SK-N-SH (cell line): ENCODE results near the gene PHAX. TPM values are rescaled to one million over a fixed set of nuclear protein-coding genes. Genes with fewer than 3 reads are reported as not detected.

Experiments
- CTCF ChIA-PET: fragments of 300-600, 350-600 bp; formaldehyde crosslinking; extraction: SDS; loops from one replicate; lab custom pipeline; 2021; lab: Yijun Ruan, JAX
- POLR2A ChIA-PET: fragments of 350-600 bp; sonication (Branson Sonifier 250); formaldehyde crosslinking; extraction: SDS; loops from one replicate; lab custom pipeline; 2020; ENCODE audit warnings: antibody characterized with exemption, inconsistent platforms; lab: Yijun Ruan, JAX
- DNase-seq: peaks from one replicate; pipeline ENCODE4 v3.0.0; 2012
- H2AFZ ChIP-seq: fragments of 200-600 bp; sonication (generic); 2 replicates; pipeline ENCODE4 v1.8.1; 2016; ENCODE audit warnings: antibody characterized with exemption, mild to moderate bottlenecking, low read depth
- H3F3A ChIP-seq: fragments of 200-600 bp; sonication (generic); replicated peaks from 2 replicates; pipeline ENCODE3; 2016; ENCODE audit warnings: antibody characterized with exemption, mild to moderate bottlenecking; ENCODE audit not compliant: insufficient read depth
- H3K27ac ChIP-seq, 2 experiments: fragments of 200-500 bp in 1 of 2; fragments of 200-600 bp in 1 of 2; sonication (Bioruptor generic) in 1 of 2; sonication (generic), shearing (Covaris generic) in 1 of 2; 2 replicates each; pipeline versions ENCODE4 v1.5.1 to v1.6.1; 2014 to 2016; ENCODE audit warnings: low read depth in 2 of 2, inconsistent platforms in 1 of 2, low read length in 1 of 2, mild to moderate bottlenecking in 1 of 2, mixed read lengths in 1 of 2
- H3K27me3 ChIP-seq: fragments of 200-600 bp; sonication (generic), shearing (Covaris generic); 2 replicates; pipeline ENCODE4 v1.6.1; 2016; ENCODE audit warnings: mixed run types; ENCODE audit not compliant: insufficient read depth
- H3K36me3 ChIP-seq, 2 experiments: fragments of 200-500 bp in 1 of 2; fragments of 200-600 bp in 1 of 2; sonication (Bioruptor generic) in 1 of 2; sonication (generic) in 1 of 2; replicated peaks in 1 of 2; 2 replicates each; pipeline versions ENCODE3 to v1.5.1; 2014 to 2016; ENCODE audit warnings: low read length in 1 of 2, mild to moderate bottlenecking in 1 of 2; ENCODE audit not compliant: insufficient read depth in 2 of 2, control insufficient read depth in 1 of 2
- H3K4me1 ChIP-seq, 2 experiments: fragments of 200-500 bp in 1 of 2; fragments of 200-600 bp in 1 of 2; sonication (Bioruptor generic) in 1 of 2; sonication (generic), shearing (Covaris generic) in 1 of 2; 2 replicates each; pipeline versions ENCODE4 v1.5.1 to v1.6.1; 2014 to 2016; ENCODE audit warnings: low read depth in 1 of 2, low read length in 1 of 2, mixed run types in 1 of 2; ENCODE audit not compliant: insufficient read depth in 2 of 2, control insufficient read depth in 1 of 2
- H3K4me2 ChIP-seq: fragments of 200-600 bp; sonication (generic), shearing (Covaris generic); 2 replicates; pipeline ENCODE4 v1.6.1; 2017; ENCODE audit warnings: mixed run types
- H3K4me3 ChIP-seq, 2 experiments: fragments of 200-500 bp in 1 of 2; fragments of 200-600 bp in 1 of 2; sonication (Bioruptor generic) in 1 of 2; sonication (generic), shearing (Covaris generic) in 1 of 2; 2 replicates each; pipeline versions ENCODE4 v1.5.1 to v1.8.1; 2014 to 2016; ENCODE audit warnings: low read depth in 2 of 2, inconsistent platforms in 1 of 2, low read length in 1 of 2, mild to moderate bottlenecking in 1 of 2, mixed read lengths in 1 of 2, moderate library complexity in 1 of 2
- H3K79me2 ChIP-seq: fragments of 200-600 bp; sonication (generic); 2 replicates; pipeline ENCODE4 v1.8.1; 2017; ENCODE audit warnings: mild to moderate bottlenecking; ENCODE audit not compliant: insufficient read depth
- H3K9ac ChIP-seq: fragments of 200-600 bp; sonication (generic); 2 replicates; pipeline ENCODE4 v1.6.1; 2017; ENCODE audit warnings: mixed run types
- H3K9me2 ChIP-seq: fragments of 200-600 bp; sonication (generic); 2 replicates; pipeline ENCODE4 v1.6.1; 2017; ENCODE audit warnings: mixed run types
- H3K9me3 ChIP-seq: fragments of 200-600 bp; sonication (generic); 2 replicates; pipeline ENCODE4 v1.6.1; 2017; ENCODE audit warnings: mixed run types, mild to moderate bottlenecking, moderate library complexity
- H4K20me1 ChIP-seq: fragments of 200-600 bp; sonication (generic); 2 replicates; pipeline ENCODE4 v1.6.1; 2017; ENCODE audit warnings: mild to moderate bottlenecking, mixed run types; ENCODE audit not compliant: insufficient read depth
- CHD2 ChIP-seq: fragments of 150-350 bp; IDR thresholded peaks from 2 replicates; pipeline ENCODE4 v1.6.1; 2018; ENCODE audit warnings: low read length; ENCODE audit not compliant: partially characterized antibody
- EP300 ChIP-seq, 2 experiments: IDR thresholded peaks; 2 replicates each; pipeline versions ENCODE4 v1.4.0 to v1.6.1; 2012; ENCODE audit warnings: borderline replicate concordance in 1 of 2, low read depth in 1 of 2, low read length in 1 of 2
- EZH2phosphoT487 ChIP-seq: fragments of 200-600 bp; sonication (generic); IDR thresholded peaks from 2 replicates; pipeline ENCODE4 v1.6.1; 2017; ENCODE audit warnings: low read depth, mixed run types, mild to moderate bottlenecking, antibody characterized with exemption, moderate library complexity, borderline replicate concordance
- FOXJ3 ChIP-seq: sonication (generic); formaldehyde crosslinking; IDR thresholded peaks from 2 replicates; pipeline ENCODE4 v1.5.1; 2020; ENCODE audit warnings: mild to moderate bottlenecking, missing genetic modification reagents
- GATA2 ChIP-seq: sonication (generic); formaldehyde crosslinking; IDR thresholded peaks from 2 replicates; pipeline ENCODE4 v1.5.0; 2020; ENCODE audit warnings: mild to moderate bottlenecking, missing genetic modification reagents
- JUND ChIP-seq: IDR thresholded peaks from 2 replicates; pipeline ENCODE4 v1.4.0; 2012
- POLR2AphosphoS5 ChIP-seq: IDR thresholded peaks from 2 replicates; pipeline ENCODE4 v1.6.1; 2012; ENCODE audit warnings: low read depth, low read length
- RCOR1 ChIP-seq: fragments of 150-350 bp; IDR thresholded peaks from 2 replicates; pipeline ENCODE4 v1.6.1; 2017; ENCODE audit warnings: antibody characterized with exemption, low read length
- RFX5 ChIP-seq: IDR thresholded peaks from 2 replicates; pipeline ENCODE4 v1.6.1; 2012; ENCODE audit warnings: mild to moderate bottlenecking, improper control_type of control experiment, low read length
- SIN3A ChIP-seq: IDR thresholded peaks from 2 replicates; pipeline ENCODE4 v1.6.1; 2012; ENCODE audit warnings: low read depth, mild to moderate bottlenecking, low read length, moderate library complexity, borderline replicate concordance
- TEAD4 ChIP-seq: IDR thresholded peaks from 2 replicates; pipeline ENCODE4 v1.4.0; 2012; ENCODE audit warnings: mild to moderate bottlenecking, borderline replicate concordance; ENCODE audit not compliant: insufficient read depth
- WGBS: methylation state at CpG from one replicate; pipeline ENCODE4 v1.1.6; 2017; ENCODE audit warnings: low lambda C conversion rate; 5-methylcytosine and 5-hydroxymethylcytosine counted together
- polyA plus RNA-seq, 3 experiments: library from polyadenylated mRNA; depleted of rRNA; stranded (reverse); fragments of >200 nt; gene quantifications; 2 replicates each; pipeline ENCODE4 v1.2.3, GENCODE V29; 2012
- TF ChIP-seq, protein P1 (sequence below): IDR thresholded peaks from 2 replicates; pipeline ENCODE4 v1.6.1; 2012; ENCODE audit warnings: mild to moderate bottlenecking, low read depth, low read length, moderate library complexity
- TF ChIP-seq, protein P2 (sequence below): IDR thresholded peaks from 2 replicates; pipeline ENCODE4 v1.4.0; 2012; ENCODE audit warnings: low read depth, borderline replicate concordance
- TF ChIP-seq, protein P3 (sequence below): IDR thresholded peaks from 2 replicates; pipeline ENCODE4 v1.4.0; 2012; ENCODE audit warnings: low read depth, borderline replicate concordance
- TF ChIP-seq, protein P4 (sequence below): fragments of 200-600 bp; sonication (generic); IDR thresholded peaks from 2 replicates; pipeline ENCODE4 v1.6.1; 2017; ENCODE audit warnings: antibody characterized with exemption, mild to moderate bottlenecking, moderate library complexity
- TF ChIP-seq, protein P5 (sequence below): IDR thresholded peaks from 2 replicates; pipeline ENCODE4; 2012

PHAX gene
- polyA plus RNA-seq, 1 of the 3 experiments (the other 2 are of a cell fraction): 25.1 TPM

DNA sequence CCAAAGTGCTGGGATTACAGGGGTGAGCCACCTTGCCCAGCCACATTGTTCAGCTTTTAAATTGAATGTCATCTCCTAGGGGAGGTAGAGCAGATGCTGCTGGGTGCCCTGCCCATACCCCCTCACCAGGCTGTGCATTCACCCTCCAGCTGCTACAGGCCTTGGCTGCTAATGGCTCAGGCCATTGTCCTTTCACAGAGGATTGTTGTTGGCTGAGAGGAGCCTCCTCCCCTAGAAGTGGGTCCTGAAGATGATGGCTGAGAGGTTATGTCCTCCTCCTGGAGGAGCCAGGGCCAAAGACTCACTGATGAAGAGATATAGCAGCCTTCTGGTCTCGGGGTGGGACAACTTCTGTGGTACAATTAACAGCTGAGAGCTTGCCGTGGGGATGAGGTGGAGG, 74.6 kb downstream of the PHAX start:
- 96% methylated on average over 2 of the region's 2 CpGs for WGBS
- no peak overlapping the region for H3K4me3 ChIP-seq

DNA sequence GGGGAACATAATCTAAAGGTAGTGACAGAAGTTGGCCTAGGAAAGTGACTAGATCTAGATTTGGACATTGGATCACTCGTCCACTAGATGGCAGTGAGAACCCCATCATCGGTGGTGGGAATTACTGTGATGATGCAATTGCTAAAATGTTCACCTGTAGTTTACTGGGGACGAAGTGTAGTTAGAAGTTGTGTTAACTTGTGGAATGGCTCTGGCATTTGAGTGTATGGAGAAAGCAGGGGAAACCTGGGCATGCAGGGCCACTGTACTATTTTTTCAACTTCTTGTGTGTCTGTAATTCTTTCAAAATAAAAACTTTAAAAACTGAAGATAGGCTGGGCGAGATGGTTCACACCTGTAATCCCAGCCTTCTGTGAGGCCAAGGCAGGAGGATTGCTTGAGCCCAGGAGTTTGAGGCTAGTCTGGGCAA, 75.5 kb downstream of the PHAX start:
- WGBS: 31% methylated on average over 4 of the region's 4 CpGs
- POLR2A ChIA-PET: interaction anchor here (1.4 kb wide), 1 partner anchor 102 kb away, joined by 7 read pairs; no protein-coding TSS in a partner anchor
- no peaks in the 10 kb centered on the region for H3F3A ChIP-seq
- H3K9ac ChIP-seq: no peak overlapping the region
- H3K4me3 ChIP-seq: no peak overlapping the region
- no peaks in the 10 kb centered on the region for H3K79me2 ChIP-seq
- no peak overlapping the region for H3K4me2 ChIP-seq
- CTCF ChIA-PET: interaction anchor here (0.6 to 8.2 kb wide), 34 partner anchors 8 to 817 kb away, joined by 3 to 172 read pairs (median 4); partner anchors contain the start of genes LMNB1 and PHAX
- no peaks in the 10 kb centered on the region for H3K36me3 ChIP-seq
- no peaks in the 10 kb centered on the region for H3K9me2 ChIP-seq
- DNase-seq: peak; percentile 76
- no peaks in the 10 kb centered on the region for H3K27me3 ChIP-seq
- no peaks in the 10 kb centered on the region for H3K9me3 ChIP-seq
- peaks cover 9 to 11% of the 10 kb centered on the region in 2 experiments; a peak in 2 of 4 replicates for H3K4me1 ChIP-seq
- H3K27ac ChIP-seq: no peak overlapping the region
- H2AFZ ChIP-seq: no peak overlapping the region
- H4K20me1 ChIP-seq: no peaks in the 10 kb centered on the region
- no peak for TF ChIP-seq EP300 (IDR thresholded peaks at IDR 0.05; ENCODE audit: borderline replicate concordance in 1 of 2, low read depth in 1 of 2, low read length in 1 of 2)
- TF ChIP-seq GATA2: no peak
- TF ChIP-seq, protein P1, sequence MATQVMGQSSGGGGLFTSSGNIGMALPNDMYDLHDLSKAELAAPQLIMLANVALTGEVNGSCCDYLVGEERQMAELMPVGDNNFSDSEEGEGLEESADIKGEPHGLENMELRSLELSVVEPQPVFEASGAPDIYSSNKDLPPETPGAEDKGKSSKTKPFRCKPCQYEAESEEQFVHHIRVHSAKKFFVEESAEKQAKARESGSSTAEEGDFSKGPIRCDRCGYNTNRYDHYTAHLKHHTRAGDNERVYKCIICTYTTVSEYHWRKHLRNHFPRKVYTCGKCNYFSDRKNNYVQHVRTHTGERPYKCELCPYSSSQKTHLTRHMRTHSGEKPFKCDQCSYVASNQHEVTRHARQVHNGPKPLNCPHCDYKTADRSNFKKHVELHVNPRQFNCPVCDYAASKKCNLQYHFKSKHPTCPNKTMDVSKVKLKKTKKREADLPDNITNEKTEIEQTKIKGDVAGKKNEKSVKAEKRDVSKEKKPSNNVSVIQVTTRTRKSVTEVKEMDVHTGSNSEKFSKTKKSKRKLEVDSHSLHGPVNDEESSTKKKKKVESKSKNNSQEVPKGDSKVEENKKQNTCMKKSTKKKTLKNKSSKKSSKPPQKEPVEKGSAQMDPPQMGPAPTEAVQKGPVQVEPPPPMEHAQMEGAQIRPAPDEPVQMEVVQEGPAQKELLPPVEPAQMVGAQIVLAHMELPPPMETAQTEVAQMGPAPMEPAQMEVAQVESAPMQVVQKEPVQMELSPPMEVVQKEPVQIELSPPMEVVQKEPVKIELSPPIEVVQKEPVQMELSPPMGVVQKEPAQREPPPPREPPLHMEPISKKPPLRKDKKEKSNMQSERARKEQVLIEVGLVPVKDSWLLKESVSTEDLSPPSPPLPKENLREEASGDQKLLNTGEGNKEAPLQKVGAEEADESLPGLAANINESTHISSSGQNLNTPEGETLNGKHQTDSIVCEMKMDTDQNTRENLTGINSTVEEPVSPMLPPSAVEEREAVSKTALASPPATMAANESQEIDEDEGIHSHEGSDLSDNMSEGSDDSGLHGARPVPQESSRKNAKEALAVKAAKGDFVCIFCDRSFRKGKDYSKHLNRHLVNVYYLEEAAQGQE: no peak
- no peak for TF ChIP-seq POLR2AphosphoS5
- TF ChIP-seq RFX5: no peak
- TF ChIP-seq EZH2phosphoT487: no peak
- TF ChIP-seq, protein P2, sequence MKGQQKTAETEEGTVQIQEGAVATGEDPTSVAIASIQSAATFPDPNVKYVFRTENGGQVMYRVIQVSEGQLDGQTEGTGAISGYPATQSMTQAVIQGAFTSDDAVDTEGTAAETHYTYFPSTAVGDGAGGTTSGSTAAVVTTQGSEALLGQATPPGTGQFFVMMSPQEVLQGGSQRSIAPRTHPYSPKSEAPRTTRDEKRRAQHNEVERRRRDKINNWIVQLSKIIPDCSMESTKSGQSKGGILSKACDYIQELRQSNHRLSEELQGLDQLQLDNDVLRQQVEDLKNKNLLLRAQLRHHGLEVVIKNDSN: no peak

More for the DNA sequence above, 74.6 kb downstream of the PHAX start:
- ChIA-PET CTCF (interaction anchor here (0.6 to 8.2 kb wide), 28 partner anchors 9 to 817 kb away, joined by 3 to 172 read pairs (median 4); partner anchors contain the start of gene LMNB1), POLR2A (no interaction called here)
- DNase-seq: no peak
- H3K9me3 ChIP-seq: no peaks in the 10 kb centered on the region
- no peak overlapping the region for H3K9ac ChIP-seq
- H3K4me2 ChIP-seq: no peak overlapping the region
- H2AFZ ChIP-seq: no peak overlapping the region
- H3F3A ChIP-seq: no peaks in the 10 kb centered on the region
- H3K27me3 ChIP-seq: no peaks in the 10 kb centered on the region
- no peak overlapping the region for H3K27ac ChIP-seq
- H3K9me2 ChIP-seq: no peaks in the 10 kb centered on the region
- H4K20me1 ChIP-seq: no peaks in the 10 kb centered on the region
- no peak for TF ChIP-seq RCOR1
- TF ChIP-seq EZH2phosphoT487: no peak
- no peak for TF ChIP-seq FOXJ3 (CRISPR knock-in tag)
- TF ChIP-seq, protein P3, sequence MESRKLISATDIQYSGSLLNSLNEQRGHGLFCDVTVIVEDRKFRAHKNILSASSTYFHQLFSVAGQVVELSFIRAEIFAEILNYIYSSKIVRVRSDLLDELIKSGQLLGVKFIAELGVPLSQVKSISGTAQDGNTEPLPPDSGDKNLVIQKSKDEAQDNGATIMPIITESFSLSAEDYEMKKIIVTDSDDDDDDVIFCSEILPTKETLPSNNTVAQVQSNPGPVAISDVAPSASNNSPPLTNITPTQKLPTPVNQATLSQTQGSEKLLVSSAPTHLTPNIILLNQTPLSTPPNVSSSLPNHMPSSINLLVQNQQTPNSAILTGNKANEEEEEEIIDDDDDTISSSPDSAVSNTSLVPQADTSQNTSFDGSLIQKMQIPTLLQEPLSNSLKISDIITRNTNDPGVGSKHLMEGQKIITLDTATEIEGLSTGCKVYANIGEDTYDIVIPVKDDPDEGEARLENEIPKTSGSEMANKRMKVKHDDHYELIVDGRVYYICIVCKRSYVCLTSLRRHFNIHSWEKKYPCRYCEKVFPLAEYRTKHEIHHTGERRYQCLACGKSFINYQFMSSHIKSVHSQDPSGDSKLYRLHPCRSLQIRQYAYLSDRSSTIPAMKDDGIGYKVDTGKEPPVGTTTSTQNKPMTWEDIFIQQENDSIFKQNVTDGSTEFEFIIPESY: no peak
- no peak for TF ChIP-seq POLR2AphosphoS5
- no peak for TF ChIP-seq JUND
- no peak for TF ChIP-seq CHD2
- TF ChIP-seq, protein P4, sequence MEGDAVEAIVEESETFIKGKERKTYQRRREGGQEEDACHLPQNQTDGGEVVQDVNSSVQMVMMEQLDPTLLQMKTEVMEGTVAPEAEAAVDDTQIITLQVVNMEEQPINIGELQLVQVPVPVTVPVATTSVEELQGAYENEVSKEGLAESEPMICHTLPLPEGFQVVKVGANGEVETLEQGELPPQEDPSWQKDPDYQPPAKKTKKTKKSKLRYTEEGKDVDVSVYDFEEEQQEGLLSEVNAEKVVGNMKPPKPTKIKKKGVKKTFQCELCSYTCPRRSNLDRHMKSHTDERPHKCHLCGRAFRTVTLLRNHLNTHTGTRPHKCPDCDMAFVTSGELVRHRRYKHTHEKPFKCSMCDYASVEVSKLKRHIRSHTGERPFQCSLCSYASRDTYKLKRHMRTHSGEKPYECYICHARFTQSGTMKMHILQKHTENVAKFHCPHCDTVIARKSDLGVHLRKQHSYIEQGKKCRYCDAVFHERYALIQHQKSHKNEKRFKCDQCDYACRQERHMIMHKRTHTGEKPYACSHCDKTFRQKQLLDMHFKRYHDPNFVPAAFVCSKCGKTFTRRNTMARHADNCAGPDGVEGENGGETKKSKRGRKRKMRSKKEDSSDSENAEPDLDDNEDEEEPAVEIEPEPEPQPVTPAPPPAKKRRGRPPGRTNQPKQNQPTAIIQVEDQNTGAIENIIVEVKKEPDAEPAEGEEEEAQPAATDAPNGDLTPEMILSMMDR: no peak
- TF ChIP-seq TEAD4: no peak
- TF ChIP-seq, protein P5, sequence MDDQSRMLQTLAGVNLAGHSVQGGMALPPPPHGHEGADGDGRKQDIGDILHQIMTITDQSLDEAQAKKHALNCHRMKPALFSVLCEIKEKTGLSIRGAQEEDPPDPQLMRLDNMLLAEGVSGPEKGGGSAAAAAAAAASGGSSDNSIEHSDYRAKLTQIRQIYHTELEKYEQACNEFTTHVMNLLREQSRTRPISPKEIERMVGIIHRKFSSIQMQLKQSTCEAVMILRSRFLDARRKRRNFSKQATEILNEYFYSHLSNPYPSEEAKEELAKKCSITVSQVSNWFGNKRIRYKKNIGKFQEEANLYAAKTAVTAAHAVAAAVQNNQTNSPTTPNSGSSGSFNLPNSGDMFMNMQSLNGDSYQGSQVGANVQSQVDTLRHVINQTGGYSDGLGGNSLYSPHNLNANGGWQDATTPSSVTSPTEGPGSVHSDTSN: no peak
- TF ChIP-seq SIN3A: no peak
- H3K4me1 ChIP-seq: peaks cover 6 to 8% of the 10 kb centered on the region in 2 experiments; a peak in 2 of 4 replicates
- no peaks in the 10 kb centered on the region for H3K36me3 ChIP-seq
- H3K79me2 ChIP-seq: no peaks in the 10 kb centered on the region
